ENCODE data around the gene MARVELD1. TPM values are rescaled to one million over a fixed set of nuclear protein-coding genes. Genes with fewer than 3 reads are reported as not detected.

Gene MARVELD1
- total and polyA plus RNA-seq, 3 experiments from 2014 or later, result 0.15 to 4.7 (median 4.3) TPM

GRCh38 chr10:97761331-97761865, 47.9 kb downstream of the MARVELD1 start:
- H3K9me3 Mint-ChIP-seq, result no peaks in the 10 kb centered on the region
- no peak overlapping the region for H3K4me3 ChIP-seq (ENCODE audit: low read length)
- H3K36me3 Mint-ChIP-seq, result peaks cover 5 to 59% (median 16%) of the 10 kb centered on the region in 3 donors
- peaks cover 19% of the 10 kb centered on the region for H3K36me3 ChIP-seq (ENCODE audit: insufficient read depth, low read length)
- H3K9me3 ChIP-seq (ENCODE audit: low read length), result no peaks in the 10 kb centered on the region
- ChIA-PET POLR2A (no interaction called here), CTCF (no interaction called here)
- no peak overlapping the region for H3K4me3 Mint-ChIP-seq
- H3K27me3 ChIP-seq (ENCODE audit: insufficient read depth, low read length, poor library complexity, severe bottlenecking), result no peaks in the 10 kb centered on the region
- no peak for DNase-seq
- peak overlapping the region in 2 of 8 donors; percentile 33 to 63 for H3K27ac Mint-ChIP-seq
- H3K27ac ChIP-seq (ENCODE audit: low read depth, low read length), result no peak overlapping the region
- H3K27me3 Mint-ChIP-seq, result peaks cover 0 to 2% of the 10 kb centered on the region in 2 donors
- H3K4me1 ChIP-seq (ENCODE audit: insufficient read depth, low read length), result no peaks in the 10 kb centered on the region
- H3K4me1 Mint-ChIP-seq, result no peaks in the 10 kb centered on the region

- Histone ChIP-seq H3K36me3 (ENCODE audit: insufficient read depth, low read length) (peaks cover 13% of the 10 kb centered on the region), H3K4me3 (ENCODE audit: low read length) (no peak overlapping the region), H3K27me3 (ENCODE audit: insufficient read depth, low read length, poor library complexity, severe bottlenecking) (no peaks in the 10 kb centered on the region), H3K4me1 (ENCODE audit: insufficient read depth, low read length) (no peaks in the 10 kb centered on the region), H3K27ac (ENCODE audit: low read depth, low read length) (no peak overlapping the region), H3K9me3 (ENCODE audit: low read length) (no peaks in the 10 kb centered on the region)
- H3K36me3 Mint-ChIP-seq, result peaks cover 0 to 53% (median 12%) of the 10 kb centered on the region in 3 donors
- H3K4me1 Mint-ChIP-seq, result no peaks in the 10 kb centered on the region
- peaks cover 0 to 2% of the 10 kb centered on the region in 2 donors for H3K27me3 Mint-ChIP-seq
- no peak overlapping the region for H3K4me3 Mint-ChIP-seq
- DNase-seq, result no peak
- H3K9me3 Mint-ChIP-seq, result no peaks in the 10 kb centered on the region
- H3K27ac Mint-ChIP-seq, result peak overlapping the region in 1 of 8 donors; percentile 33
- ChIA-PET CTCF (interaction anchor here (1.3 to 1.4 kb wide), 3 partner anchors 9 to 107 kb away, joined by 4 to 5 read pairs (median 4); no protein-coding TSS in a partner anchor), POLR2A (no interaction called here)
Observed at GRCh38 chr10:97762056-97762455, 48.5 kb downstream of the MARVELD1 start.

GRCh38 chr10:97762816-97763215, 49.3 kb downstream of the MARVELD1 start:
- Histone ChIP-seq H3K9me3 (ENCODE audit: low read length) (no peaks in the 10 kb centered on the region), H3K4me3 (ENCODE audit: low read length) (no peak overlapping the region), H3K27ac (ENCODE audit: low read depth, low read length) (no peak overlapping the region), H3K27me3 (ENCODE audit: insufficient read depth, low read length, poor library complexity, severe bottlenecking) (no peaks in the 10 kb centered on the region), H3K4me1 (ENCODE audit: insufficient read depth, low read length) (no peaks in the 10 kb centered on the region), H3K36me3 (ENCODE audit: insufficient read depth, low read length) (peaks cover 10% of the 10 kb centered on the region)
- no peaks in the 10 kb centered on the region for H3K9me3 Mint-ChIP-seq
- H3K27ac Mint-ChIP-seq, result no peak overlapping the region
- H3K4me3 Mint-ChIP-seq, result no peak overlapping the region
- DNase-seq, result no peak
- peaks cover 1 to 2% of the 10 kb centered on the region in 2 donors for H3K27me3 Mint-ChIP-seq
- H3K36me3 Mint-ChIP-seq, result peaks cover 0 to 47% (median 10%) of the 10 kb centered on the region in 3 donors
- H3K4me1 Mint-ChIP-seq, result no peaks in the 10 kb centered on the region
- CTCF ChIA-PET, result interaction anchor here (0.9 to 1.4 kb wide), 4 partner anchors 9 to 107 kb away, joined by 4 to 5 read pairs (median 4); no protein-coding TSS in a partner anchor
- POLR2A ChIA-PET, result interaction anchor here (1.0 kb wide), 1 partner anchor 18 kb away, joined by 4 read pairs; no protein-coding TSS in a partner anchor

GRCh38 chr10:97763411-97763810, 49.9 kb downstream of the MARVELD1 start:
- ChIA-PET CTCF (interaction anchor here (0.6 kb wide), 1 partner anchor 76 kb away, joined by 3 read pairs; no protein-coding TSS in a partner anchor), POLR2A (interaction anchor here (0.7 to 1.0 kb wide), 3 partner anchors 18 to 306 kb away, joined by 4 to 7 read pairs (median 5); no protein-coding TSS in a partner anchor)
- Histone ChIP-seq H3K36me3 (ENCODE audit: insufficient read depth, low read length) (peaks cover 10% of the 10 kb centered on the region), H3K9me3 (ENCODE audit: low read length) (no peaks in the 10 kb centered on the region), H3K4me3 (ENCODE audit: low read length) (no peak overlapping the region), H3K27ac (ENCODE audit: low read depth, low read length) (no peak overlapping the region), H3K4me1 (ENCODE audit: insufficient read depth, low read length) (no peaks in the 10 kb centered on the region), H3K27me3 (ENCODE audit: insufficient read depth, low read length, poor library complexity, severe bottlenecking) (no peaks in the 10 kb centered on the region)
- DNase-seq, result no peak
- Mint-ChIP-seq H3K4me3 (no peak overlapping the region), H3K27me3 (peaks cover 4 to 7% of the 10 kb centered on the region in 2 donors), H3K9me3 (no peaks in the 10 kb centered on the region), H3K4me1 (no peaks in the 10 kb centered on the region), H3K27ac (no peak overlapping the region), H3K36me3 (peaks cover 0 to 45% (median 10%) of the 10 kb centered on the region in 3 donors)

- POLR2A ChIA-PET, result interaction anchor here (0.7 kb wide), 2 partner anchors 29 to 306 kb away, joined by 5 to 7 read pairs; no protein-coding TSS in a partner anchor
- H3K27ac ChIP-seq (ENCODE audit: low read depth, low read length), result no peak overlapping the region
- H3K9me3 Mint-ChIP-seq, result no peaks in the 10 kb centered on the region
Observed at GRCh38 chr10:97763947-97764346, 50.4 kb downstream of the MARVELD1 start.

GRCh38 chr10:97764519-97764931, 51.0 kb downstream of the MARVELD1 start:
- Histone ChIP-seq H3K27ac (ENCODE audit: low read depth, low read length) (no peak overlapping the region), H3K4me1 (ENCODE audit: insufficient read depth, low read length) (no peaks in the 10 kb centered on the region), H3K36me3 (ENCODE audit: insufficient read depth, low read length) (peaks cover 6% of the 10 kb centered on the region), H3K9me3 (ENCODE audit: low read length) (no peaks in the 10 kb centered on the region), H3K27me3 (ENCODE audit: insufficient read depth, low read length, poor library complexity, severe bottlenecking) (no peaks in the 10 kb centered on the region), H3K4me3 (ENCODE audit: low read length) (no peak overlapping the region)
- Mint-ChIP-seq H3K27me3 (peaks cover 13 to 14% of the 10 kb centered on the region in 2 donors), H3K27ac (peak overlapping the region in 1 of 8 donors; percentile 87), H3K4me1 (peaks cover 0 to 3% (median 2%) of the 10 kb centered on the region in 3 donors), H3K36me3 (peaks cover 0 to 35% (median 8%) of the 10 kb centered on the region in 3 donors), H3K4me3 (no peak overlapping the region), H3K9me3 (no peaks in the 10 kb centered on the region)
- CTCF ChIA-PET, result interaction anchor here (0.6 to 0.7 kb wide), 2 partner anchors 16 to 35 kb away, joined by 3 read pairs; no protein-coding TSS in a partner anchor
- no peak for DNase-seq
- POLR2A ChIA-PET, result no interaction called here

More at GRCh38 chr10:97763947-97764346, 50.4 kb downstream of the MARVELD1 start:
- H3K4me1 ChIP-seq (ENCODE audit: insufficient read depth, low read length), result no peaks in the 10 kb centered on the region
- H3K27ac Mint-ChIP-seq, result no peak overlapping the region
- peaks cover 10% of the 10 kb centered on the region for H3K36me3 ChIP-seq (ENCODE audit: insufficient read depth, low read length)
- no peaks in the 10 kb centered on the region for H3K9me3 ChIP-seq (ENCODE audit: low read length)
- H3K27me3 ChIP-seq (ENCODE audit: insufficient read depth, low read length, poor library complexity, severe bottlenecking), result no peaks in the 10 kb centered on the region
- no peaks in the 10 kb centered on the region for H3K4me1 Mint-ChIP-seq
- H3K36me3 Mint-ChIP-seq, result peaks cover 0 to 41% (median 10%) of the 10 kb centered on the region in 3 donors
- no peak overlapping the region for H3K4me3 ChIP-seq (ENCODE audit: low read length)
- peaks cover 9 to 10% of the 10 kb centered on the region in 2 donors for H3K27me3 Mint-ChIP-seq
- no peak overlapping the region for H3K4me3 Mint-ChIP-seq
- CTCF ChIA-PET, result interaction anchor here (0.6 to 0.7 kb wide), 3 partner anchors 15 to 76 kb away, joined by 3 read pairs; no protein-coding TSS in a partner anchor
- DNase-seq, result no peak

- Histone ChIP-seq H3K36me3 (ENCODE audit: insufficient read depth, low read length) (no peaks in the 10 kb centered on the region), H3K27ac (ENCODE audit: low read depth, low read length) (no peak overlapping the region), H3K27me3 (ENCODE audit: insufficient read depth, low read length, poor library complexity, severe bottlenecking) (peaks cover under 1% of the 10 kb centered on the region), H3K4me3 (ENCODE audit: low read length) (no peak overlapping the region), H3K4me1 (ENCODE audit: insufficient read depth, low read length) (no peaks in the 10 kb centered on the region), H3K9me3 (ENCODE audit: low read length) (no peaks in the 10 kb centered on the region)
- peaks cover 19 to 21% of the 10 kb centered on the region in 2 donors for H3K27me3 Mint-ChIP-seq
- CTCF ChIA-PET, result interaction anchor here (1.3 kb wide), 1 partner anchor 27 kb away, joined by 5 read pairs; no protein-coding TSS in a partner anchor
- peaks cover 2 to 5% (median 3%) of the 10 kb centered on the region in 3 donors for H3K4me1 Mint-ChIP-seq
- peaks cover 0 to 29% (median 8%) of the 10 kb centered on the region in 3 donors for H3K36me3 Mint-ChIP-seq
- no peaks in the 10 kb centered on the region for H3K9me3 Mint-ChIP-seq
- POLR2A ChIA-PET, result no interaction called here
- H3K27ac Mint-ChIP-seq, result no peak overlapping the region
- no peak for DNase-seq
- H3K4me3 Mint-ChIP-seq, result no peak overlapping the region
Observed at GRCh38 chr10:97765201-97765600, 51.7 kb downstream of the MARVELD1 start.
